ENCODE data around the gene RRP1B.
A peak's percentile ranks its signal among the peaks of the same experiment; 100 is the strongest.
"Not testable (repeated sequence)": the region's sequence is repeated elsewhere in the genome, so short reads cannot be mapped to it uniquely, and the experiment has no call there.

RRP1B gene

GRCh38 chr21:43707462-43707861 is 48.1 kb downstream of the RRP1B start:
- no peak overlapping the region for H3K4me3 ChIP-seq (replicated peaks in 1 of 2; ENCODE audit: low read depth in 2 of 2, low read length in 2 of 2)
- TF ChIP-seq, protein P1, sequence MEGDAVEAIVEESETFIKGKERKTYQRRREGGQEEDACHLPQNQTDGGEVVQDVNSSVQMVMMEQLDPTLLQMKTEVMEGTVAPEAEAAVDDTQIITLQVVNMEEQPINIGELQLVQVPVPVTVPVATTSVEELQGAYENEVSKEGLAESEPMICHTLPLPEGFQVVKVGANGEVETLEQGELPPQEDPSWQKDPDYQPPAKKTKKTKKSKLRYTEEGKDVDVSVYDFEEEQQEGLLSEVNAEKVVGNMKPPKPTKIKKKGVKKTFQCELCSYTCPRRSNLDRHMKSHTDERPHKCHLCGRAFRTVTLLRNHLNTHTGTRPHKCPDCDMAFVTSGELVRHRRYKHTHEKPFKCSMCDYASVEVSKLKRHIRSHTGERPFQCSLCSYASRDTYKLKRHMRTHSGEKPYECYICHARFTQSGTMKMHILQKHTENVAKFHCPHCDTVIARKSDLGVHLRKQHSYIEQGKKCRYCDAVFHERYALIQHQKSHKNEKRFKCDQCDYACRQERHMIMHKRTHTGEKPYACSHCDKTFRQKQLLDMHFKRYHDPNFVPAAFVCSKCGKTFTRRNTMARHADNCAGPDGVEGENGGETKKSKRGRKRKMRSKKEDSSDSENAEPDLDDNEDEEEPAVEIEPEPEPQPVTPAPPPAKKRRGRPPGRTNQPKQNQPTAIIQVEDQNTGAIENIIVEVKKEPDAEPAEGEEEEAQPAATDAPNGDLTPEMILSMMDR (IDR thresholded peaks at IDR 0.05; ENCODE audit: low read depth, low read length): no peak
- no peak for DNase-seq (ENCODE audit: low read depth in 2 of 2)

DNA sequence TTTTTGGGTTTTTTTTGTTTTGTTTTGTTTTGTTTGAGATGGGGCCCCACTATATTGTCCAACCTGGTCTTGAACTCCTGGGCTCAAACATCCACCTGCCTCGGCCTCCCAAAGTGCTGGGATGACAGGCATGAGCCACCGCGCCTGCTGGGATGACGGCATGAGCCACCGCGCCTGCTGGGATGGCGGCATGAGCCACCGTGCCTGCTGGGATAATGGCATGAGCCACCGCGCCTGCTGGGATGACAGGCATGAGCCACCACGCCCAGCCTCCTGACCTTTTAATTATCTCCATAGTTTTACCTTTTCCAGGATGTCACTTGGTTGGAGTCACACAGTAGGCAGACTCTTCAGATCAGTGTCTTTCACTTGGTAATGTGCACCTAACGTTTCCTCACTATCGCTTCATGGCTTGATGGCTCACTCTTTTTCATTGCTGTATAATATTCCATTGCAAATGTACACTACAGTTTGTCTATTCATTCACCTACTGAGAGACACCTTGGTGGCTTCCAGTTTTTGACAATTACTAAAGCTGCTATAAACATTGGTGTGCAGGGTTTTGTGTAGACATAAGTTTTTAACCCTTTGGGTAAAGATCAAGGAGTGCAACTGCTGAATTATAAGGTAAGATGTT is 49.5 kb downstream of the RRP1B start:
- H3K4me3 ChIP-seq (replicated peaks in 1 of 2; ENCODE audit: low read depth in 2 of 2, low read length in 2 of 2): no peak overlapping the region
- TF ChIP-seq, protein P1 (IDR thresholded peaks at IDR 0.05; ENCODE audit: low read depth, low read length): no peak
- DNase-seq (ENCODE audit: low read depth in 2 of 2): no peak

GRCh38 chr21:43712268-43712942 is 53.0 kb downstream of the RRP1B start:
- TF ChIP-seq, protein P1 (IDR thresholded peaks at IDR 0.05; ENCODE audit: low read depth, low read length): no peak
- DNase-seq (ENCODE audit: low read depth in 2 of 2): peak; percentile 40 to 58
- no peak overlapping the region for H3K4me3 ChIP-seq (replicated peaks in 1 of 2; ENCODE audit: low read depth in 2 of 2, low read length in 2 of 2)

GRCh38 chr21:43713123-43713522 is 53.8 kb downstream of the RRP1B start:
- DNase-seq (ENCODE audit: low read depth in 2 of 2); H3K4me3 ChIP-seq (replicated peaks in 1 of 2; ENCODE audit: low read depth in 2 of 2, low read length in 2 of 2): not testable (repeated sequence)

GRCh38 chr21:43716376-43717165 is 57.2 kb downstream of the RRP1B start:
- DNase-seq (ENCODE audit: low read depth in 2 of 2): no peak
- H3K4me3 ChIP-seq (replicated peaks in 1 of 2; ENCODE audit: low read depth in 2 of 2, low read length in 2 of 2): no peak overlapping the region
- TF ChIP-seq, protein P1 (IDR thresholded peaks at IDR 0.05; ENCODE audit: low read depth, low read length): no peak

GRCh38 chr21:43717166-43717853 is 58.0 kb downstream of the RRP1B start:
- DNase-seq (ENCODE audit: low read depth in 2 of 2): no peak
- H3K4me3 ChIP-seq (replicated peaks in 1 of 2; ENCODE audit: low read depth in 2 of 2, low read length in 2 of 2): no peak overlapping the region

More at GRCh38 chr21:43717166-43717853, 58.0 kb downstream of the RRP1B start:
- TF ChIP-seq, protein P1 (IDR thresholded peaks at IDR 0.05; ENCODE audit: low read depth, low read length): no peak
